ENCODE results near the gene ASPN. TPM values are rescaled to one million over a fixed set of nuclear protein-coding genes. Genes with fewer than 3 reads are reported as not detected.

Gene ASPN
- total RNA-seq, 6 donors from 2014 or later, result 3.2 to 9.6 (median 5.8) TPM; not detected in 1

DNA sequence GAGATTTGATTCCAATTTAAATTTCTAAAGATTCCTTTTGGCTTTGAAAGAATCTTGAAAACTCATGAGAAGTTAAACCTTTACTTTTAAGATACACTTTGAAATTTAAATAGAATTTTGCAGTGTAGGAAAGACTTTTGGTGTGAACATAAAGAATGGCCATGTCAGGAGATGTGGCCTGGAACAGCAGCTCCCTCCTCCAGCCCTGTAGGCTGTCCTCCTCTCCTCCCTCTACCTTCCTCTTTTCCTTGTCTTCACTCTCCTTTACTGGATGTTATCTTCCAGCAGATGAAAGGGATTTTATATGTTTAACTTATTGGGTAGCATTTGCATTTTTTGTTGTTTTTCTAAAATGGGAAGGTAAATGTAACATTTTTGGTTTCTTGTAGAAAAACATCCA lies 18.9 kb downstream of the ASPN start:
- H3K4me3 ChIP-seq, result no peak overlapping the region
- TF ChIP-seq POLR2A (IDR thresholded peaks at IDR 0.05), result no peak
- TF ChIP-seq POLR2AphosphoS5 (IDR thresholded peaks at IDR 0.05), result no peak
- TF ChIP-seq, protein P1, sequence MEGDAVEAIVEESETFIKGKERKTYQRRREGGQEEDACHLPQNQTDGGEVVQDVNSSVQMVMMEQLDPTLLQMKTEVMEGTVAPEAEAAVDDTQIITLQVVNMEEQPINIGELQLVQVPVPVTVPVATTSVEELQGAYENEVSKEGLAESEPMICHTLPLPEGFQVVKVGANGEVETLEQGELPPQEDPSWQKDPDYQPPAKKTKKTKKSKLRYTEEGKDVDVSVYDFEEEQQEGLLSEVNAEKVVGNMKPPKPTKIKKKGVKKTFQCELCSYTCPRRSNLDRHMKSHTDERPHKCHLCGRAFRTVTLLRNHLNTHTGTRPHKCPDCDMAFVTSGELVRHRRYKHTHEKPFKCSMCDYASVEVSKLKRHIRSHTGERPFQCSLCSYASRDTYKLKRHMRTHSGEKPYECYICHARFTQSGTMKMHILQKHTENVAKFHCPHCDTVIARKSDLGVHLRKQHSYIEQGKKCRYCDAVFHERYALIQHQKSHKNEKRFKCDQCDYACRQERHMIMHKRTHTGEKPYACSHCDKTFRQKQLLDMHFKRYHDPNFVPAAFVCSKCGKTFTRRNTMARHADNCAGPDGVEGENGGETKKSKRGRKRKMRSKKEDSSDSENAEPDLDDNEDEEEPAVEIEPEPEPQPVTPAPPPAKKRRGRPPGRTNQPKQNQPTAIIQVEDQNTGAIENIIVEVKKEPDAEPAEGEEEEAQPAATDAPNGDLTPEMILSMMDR (IDR thresholded peaks at IDR 0.05), result no peak
- TF ChIP-seq EP300 (IDR thresholded peaks at IDR 0.05), result no peak
- H3K9me3 ChIP-seq, result no peaks in the 10 kb centered on the region
- H3K27me3 ChIP-seq, result no peaks in the 10 kb centered on the region
- no peak for DNase-seq
- H3K27ac ChIP-seq, result no peak overlapping the region
- no peaks in the 10 kb centered on the region for H3K4me1 ChIP-seq
- ATAC-seq (ENCODE audit: low FRiP score in 2 of 2), result no peak
- no peaks in the 10 kb centered on the region for H3K36me3 ChIP-seq

DNA sequence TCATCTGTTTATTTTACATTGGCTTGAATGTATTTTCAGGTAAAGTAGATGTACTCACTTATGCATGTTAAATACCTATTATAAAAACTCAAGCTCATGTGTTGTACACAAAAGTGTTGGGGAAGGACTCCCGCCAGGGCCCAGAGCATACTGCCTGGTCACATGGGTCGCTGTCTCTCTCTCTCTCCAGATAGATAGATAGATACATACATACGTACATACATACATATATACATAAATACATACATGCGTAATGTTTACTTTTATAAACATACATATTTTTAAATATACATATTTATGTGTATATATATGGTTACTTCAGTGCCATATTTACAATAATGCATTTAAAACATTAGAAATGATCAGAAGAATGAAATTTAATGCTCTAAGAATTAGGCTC lies 24.7 kb downstream of the ASPN start:
- TF ChIP-seq POLR2AphosphoS5 (IDR thresholded peaks at IDR 0.05) (no peak), EP300 (IDR thresholded peaks at IDR 0.05) (no peak), POLR2A (IDR thresholded peaks at IDR 0.05) (no peak)
- TF ChIP-seq, protein P1 (IDR thresholded peaks at IDR 0.05), result no peak
- no peaks in the 10 kb centered on the region for H3K4me1 ChIP-seq
- ATAC-seq (ENCODE audit: low FRiP score in 2 of 2) (no peak), DNase-seq (no peak)
- no peaks in the 10 kb centered on the region for H3K9me3 ChIP-seq
- no peak overlapping the region for H3K4me3 ChIP-seq
- no peaks in the 10 kb centered on the region for H3K27me3 ChIP-seq
- 97% methylated on average over 4 of the region's 4 CpGs for WGBS, 2 donors
- H3K36me3 ChIP-seq, result no peaks in the 10 kb centered on the region
- H3K27ac ChIP-seq, result no peak overlapping the region

DNA sequence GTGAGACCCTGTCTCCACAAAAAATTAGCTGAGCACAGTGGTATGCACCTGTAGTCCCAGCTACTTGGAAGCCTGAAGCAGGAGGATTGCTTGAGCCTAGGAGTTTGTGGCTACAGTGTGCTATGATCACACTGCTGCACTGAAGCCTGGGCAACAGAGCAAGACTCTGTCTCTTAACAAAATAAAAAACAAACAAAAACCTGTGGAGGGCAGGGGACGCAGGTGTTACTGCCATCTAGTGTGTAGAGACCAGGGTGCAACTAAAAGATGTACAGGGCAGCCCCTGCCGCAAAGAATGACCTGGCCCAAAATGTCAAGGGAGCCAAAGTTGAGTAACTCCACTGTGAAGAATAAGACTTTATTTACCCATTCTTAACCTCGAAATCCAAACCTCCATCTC lies 27.1 kb downstream of the ASPN start:
- Histone ChIP-seq H3K4me3 (no peak overlapping the region), H3K27ac (no peak overlapping the region), H3K4me1 (no peaks in the 10 kb centered on the region), H3K27me3 (no peaks in the 10 kb centered on the region), H3K36me3 (no peaks in the 10 kb centered on the region), H3K9me3 (no peaks in the 10 kb centered on the region)
- DNase-seq (no peak), ATAC-seq (ENCODE audit: low FRiP score in 2 of 2) (no peak)
- WGBS, 2 donors, result 85% methylated on average over 3 of the region's 3 CpGs
- no peak for TF ChIP-seq POLR2AphosphoS5 (IDR thresholded peaks at IDR 0.05)
- TF ChIP-seq POLR2A (IDR thresholded peaks at IDR 0.05), result no peak
- TF ChIP-seq, protein P1 (IDR thresholded peaks at IDR 0.05), result no peak
- TF ChIP-seq EP300 (IDR thresholded peaks at IDR 0.05), result no peak

DNA sequence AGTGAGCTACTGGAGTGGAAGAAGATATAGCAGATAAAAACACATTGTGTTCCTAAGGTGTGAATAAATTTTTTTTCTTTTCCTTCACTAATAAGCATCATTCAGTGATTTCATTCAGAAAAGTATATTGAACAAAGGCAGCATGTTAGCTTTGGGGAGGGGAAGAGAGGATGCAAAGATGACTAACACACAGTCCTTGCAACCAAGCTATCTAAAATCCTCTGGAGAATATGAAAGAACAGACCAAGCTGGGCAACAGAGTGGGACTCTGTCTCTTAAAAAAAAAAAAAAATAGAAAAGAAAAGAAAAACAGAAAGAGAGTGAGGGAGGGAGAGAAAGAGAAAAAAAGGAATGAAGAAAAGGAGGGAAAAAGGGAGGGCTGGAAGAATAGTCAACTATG lies 35.8 kb downstream of the ASPN start:
- Histone ChIP-seq H3K36me3 (no peaks in the 10 kb centered on the region), H3K4me1 (no peaks in the 10 kb centered on the region), H3K4me3 (no peak overlapping the region), H3K9me3 (no peaks in the 10 kb centered on the region), H3K27ac (no peak overlapping the region), H3K27me3 (no peaks in the 10 kb centered on the region)
- TF ChIP-seq, protein P1 (IDR thresholded peaks at IDR 0.05), result no peak
- no peak for TF ChIP-seq POLR2A (IDR thresholded peaks at IDR 0.05)
- no peak for TF ChIP-seq POLR2AphosphoS5 (IDR thresholded peaks at IDR 0.05)
- no peak for TF ChIP-seq EP300 (IDR thresholded peaks at IDR 0.05)
- DNase-seq (no peak), ATAC-seq (ENCODE audit: low FRiP score in 2 of 2) (no peak)

DNA sequence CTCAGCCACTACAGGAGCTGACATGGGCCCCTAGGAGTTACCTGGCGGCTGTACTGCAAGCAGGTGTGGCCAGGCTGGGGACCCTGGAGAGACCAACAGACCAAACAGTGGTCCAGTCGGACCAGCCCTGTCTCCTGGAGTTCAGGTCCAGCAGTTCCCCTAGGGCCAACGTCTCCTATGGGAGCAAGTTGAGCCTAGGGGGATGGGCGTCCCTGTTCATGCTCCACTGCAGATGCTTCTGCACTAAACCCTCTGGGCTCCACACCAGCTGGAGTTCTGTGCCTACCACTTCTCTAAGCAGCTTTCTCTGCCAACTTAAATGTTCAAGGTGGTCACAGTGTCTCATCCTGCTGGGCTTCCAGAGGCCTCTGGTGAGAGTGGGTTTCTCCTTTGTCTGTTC lies 37.5 kb downstream of the ASPN start:
- ATAC-seq (ENCODE audit: low FRiP score in 2 of 2) (no peak), DNase-seq (no peak)
- H3K4me3 ChIP-seq, result no peak overlapping the region
- no peaks in the 10 kb centered on the region for H3K36me3 ChIP-seq
- WGBS, 2 donors, result 60 to 89% methylated on average over 1 to 3 of the region's 4 CpGs
- H3K9me3 ChIP-seq, result no peaks in the 10 kb centered on the region
- no peak overlapping the region for H3K27ac ChIP-seq
- TF ChIP-seq POLR2AphosphoS5 (IDR thresholded peaks at IDR 0.05) (no peak), EP300 (IDR thresholded peaks at IDR 0.05) (no peak), POLR2A (IDR thresholded peaks at IDR 0.05) (no peak)
- TF ChIP-seq, protein P1 (IDR thresholded peaks at IDR 0.05), result no peak
- H3K4me1 ChIP-seq, result no peaks in the 10 kb centered on the region
- no peaks in the 10 kb centered on the region for H3K27me3 ChIP-seq

All from upper lobe of left lung (tissue), 6 donors.